K562 (cell line): ENCODE results near the gene MYOZ1. TPM values are rescaled to one million over a fixed set of nuclear protein-coding genes. Genes with fewer than 3 reads are reported as not detected.

Experiments
- ATAC-seq: fragments of 200-7000 bp; cut with Tn5 transposase; 3 replicates; pipeline ENCODE4 v1.9.1; 2020; ENCODE audit warnings: moderate library complexity
- BruUV-seq: library from RNA; stranded (reverse); fragments of 400-500 nt; replicated peaks from 2 replicates; lab custom pipeline; 2021; lab: Mats Ljungman, UMichigan
- CTCF ChIA-PET: fragments of 300-600 bp; formaldehyde crosslinking; extraction: SDS; loops from one replicate; lab custom pipeline; 2021; ENCODE audit warnings: low intra/inter-chr PET ratio; lab: Yijun Ruan, JAX
- POLR2A ChIA-PET: fragments of 300-600, 350-650 bp; sonication (Branson Sonifier 250); formaldehyde crosslinking; extraction: SDS; loops from one replicate; lab custom pipeline; 2021; ENCODE audit warnings: antibody characterized with exemption, inconsistent platforms; lab: Yijun Ruan, JAX
- DNase-seq, 4 experiments: peaks; one replicate each; pipeline versions ENCODE4 v3.0.0 to v3.0.0-alpha.2; 2011 to 2018; ENCODE audit warnings: low spot score in 3 of 4, mixed read lengths in 3 of 4; ENCODE audit errors: extremely low read depth in 1 of 4
- FAIRE-seq: peaks from 2 replicates; lab custom pipeline; 2011; peaks lifted over from hg19 to GRCh38; lab: Jason Lieb, UNC
- H2AFZ ChIP-seq: 2 replicates; pipeline ENCODE4 v1.6.0; 2011; ENCODE audit warnings: low read depth, low read length, control low read depth, inconsistent platforms
- H3K27ac ChIP-seq: fragments of 200-600 bp; 3 replicates; pipeline ENCODE4 v1.8.0; 2011; ENCODE audit warnings: low read depth, mild to moderate bottlenecking, control low read depth, inconsistent platforms, low read length, moderate library complexity, mixed read lengths; ENCODE audit errors: extremely low read depth
- H3K27me3 ChIP-seq, 2 experiments: fragments of 300-600 bp in 1 of 2; 2 replicates in 1 of 2; 3 replicates in 1 of 2; pipeline versions ENCODE4 v1.6.0 to v1.8.0; 2011; ENCODE audit warnings: inconsistent platforms in 2 of 2, low read length in 2 of 2, mild to moderate bottlenecking in 1 of 2, mixed read lengths in 1 of 2, moderate library complexity in 1 of 2; ENCODE audit not compliant: control insufficient read depth in 2 of 2, insufficient read depth in 2 of 2
- H3K36me3 ChIP-seq: fragments of 300-600 bp; 3 replicates; pipeline ENCODE4 v1.8.0; 2011; ENCODE audit warnings: mild to moderate bottlenecking, low read length, inconsistent platforms; ENCODE audit not compliant: control insufficient read depth, insufficient read depth
- H3K4me1 ChIP-seq, 2 experiments: fragments of 200-600 bp in 1 of 2; replicated peaks in 1 of 2; 2 replicates in 1 of 2; 3 replicates in 1 of 2; pipeline versions ENCODE4 v1.5.1 to v1.8.0; 2011; ENCODE audit warnings: inconsistent platforms in 2 of 2, low read length in 2 of 2, mild to moderate bottlenecking in 1 of 2, mixed read lengths in 1 of 2, moderate library complexity in 1 of 2; ENCODE audit not compliant: control insufficient read depth in 2 of 2, insufficient read depth in 2 of 2
- H3K4me2 ChIP-seq: 2 replicates; pipeline ENCODE4 v1.6.1; 2011; ENCODE audit warnings: low read length, control low read depth, inconsistent platforms, mixed read lengths; ENCODE audit not compliant: insufficient read depth
- H3K4me3 ChIP-seq: fragments of 200-600 bp; sonication (generic), shearing (Covaris generic); 2 replicates; pipeline ENCODE4 v1.5.1; 2016; ENCODE audit warnings: control low read depth, inconsistent platforms
- H3K79me2 ChIP-seq: fragments of 200-600 bp; 3 replicates; pipeline ENCODE4 v1.8.0; 2011; ENCODE audit warnings: low read length, inconsistent platforms; ENCODE audit not compliant: control insufficient read depth, insufficient read depth
- H3K9ac ChIP-seq, 2 experiments: 2 replicates each; pipeline versions ENCODE4 v1.6.0 to v1.6.1; 2011; ENCODE audit warnings: low read depth in 2 of 2, low read length in 2 of 2, control low read depth in 1 of 2, inconsistent platforms in 1 of 2, mild to moderate bottlenecking in 1 of 2, mixed read lengths in 1 of 2; ENCODE audit not compliant: insufficient read depth in 1 of 2
- H3K9me1 ChIP-seq: one replicate; pipeline ENCODE4 v1.6.0; 2011; ENCODE audit warnings: inconsistent platforms, mild to moderate bottlenecking, low read length, moderate library complexity; ENCODE audit not compliant: control insufficient read depth, insufficient read depth
- H3K9me3 ChIP-seq: replicated peaks from 2 replicates; pipeline ENCODE4 v1.5.1; 2011; ENCODE audit warnings: low read depth, low read length, inconsistent platforms; ENCODE audit not compliant: control insufficient read depth, insufficient read depth
- H4K20me1 ChIP-seq: replicated peaks from 2 replicates; pipeline ENCODE4 v1.6.1; 2011; ENCODE audit warnings: low read length, inconsistent platforms, mixed read lengths; ENCODE audit not compliant: control insufficient read depth, insufficient read depth
- ARID1B ChIP-seq: fragments of 450-650 bp; IDR thresholded peaks from 2 replicates; pipeline ENCODE4 v1.6.1; 2016; ENCODE audit warnings: antibody characterized with exemption, mild to moderate bottlenecking, inconsistent platforms
- BHLHE40 ChIP-seq: IDR thresholded peaks from 2 replicates; pipeline ENCODE4 v1.6.1; 2011; ENCODE audit warnings: low read length, improper control_type of control experiment
- BRCA1 ChIP-seq, 2 experiments: fragments of 450-650 bp in 1 of 2; sonication (generic) in 1 of 2; formaldehyde crosslinking in 1 of 2; IDR thresholded peaks; 2 replicates each; pipeline versions ENCODE4 v1.5.0 to v1.6.1; 2017 to 2020; ENCODE audit warnings: mild to moderate bottlenecking in 1 of 2, missing genetic modification reagents in 1 of 2
- CCNT2 ChIP-seq: IDR thresholded peaks from 2 replicates; pipeline ENCODE4 v1.6.1; 2011; ENCODE audit warnings: borderline replicate concordance, low read depth, mild to moderate bottlenecking, moderate library complexity, mixed read lengths, low read length; ENCODE audit not compliant: insufficient read length; ENCODE audit errors: extremely low read depth
- EZH2 ChIP-seq: IDR thresholded peaks from 2 replicates; pipeline ENCODE4 v1.6.1; 2012; ENCODE audit warnings: low read depth, mild to moderate bottlenecking, inconsistent platforms, low read length, borderline replicate concordance
- KAT8 ChIP-seq: fragments of 450-650 bp; IDR thresholded peaks from 2 replicates; pipeline ENCODE4 v1.6.1; 2016; ENCODE audit warnings: low read depth, mild to moderate bottlenecking
- NELFE ChIP-seq: IDR thresholded peaks from 2 replicates; pipeline ENCODE4 v1.6.1; 2011; ENCODE audit warnings: mild to moderate bottlenecking; ENCODE audit not compliant: insufficient read depth, insufficient read length
- SMAD4 ChIP-seq: fragments of 250-450 bp; sonication (Bioruptor Pico); conservative IDR thresholded peaks from 2 replicates; pipeline ENCODE4 v1.8.0; 2021; ENCODE audit warnings: inconsistent platforms, mild to moderate bottlenecking, moderate library complexity
- SMARCE1 ChIP-seq: fragments of 450-650 bp; IDR thresholded peaks from 2 replicates; pipeline ENCODE4 v1.7.1; 2016; ENCODE audit warnings: mild to moderate bottlenecking
- SNRNP70 ChIP-seq: fragments of 200-400 bp; formaldehyde crosslinking; optimal IDR thresholded peaks from 2 replicates; pipeline ENCODE3; 2017; ENCODE audit warnings: low read depth, low read length
- SP2 ChIP-seq: IDR thresholded peaks from 2 replicates; pipeline ENCODE4 v1.6.1; 2011; ENCODE audit warnings: mild to moderate bottlenecking, low read depth, low read length, moderate library complexity; ENCODE audit not compliant: poor library complexity, severe bottlenecking; ENCODE audit errors: extremely low read depth
- ZNF316 ChIP-seq: fragments of 450-650 bp; IDR thresholded peaks from 2 replicates; pipeline ENCODE4 v1.6.1; 2016
- WGBS: fragments of 100-300 bp; shearing (Covaris generic); methylation state at CpG from one replicate; pipeline ENCODE4 v1.1.6; 2016; ENCODE audit warnings: low coverage, mixed read lengths; ENCODE audit not compliant: insufficient coverage; ENCODE audit errors: missing lambda C conversion rate; 5-methylcytosine and 5-hydroxymethylcytosine counted together
- in situ Hi-C: fragments of 300-500 bp; cut with MboI; formaldehyde crosslinking; loops from 4 replicates; pipeline ENCODE4 v1.15.0; 2018; ENCODE audit warnings: inconsistent platforms, mixed read lengths
- intact Hi-C: fragments of 100-400 bp; cut with micrococcal nuclease; formaldehyde crosslinking; loops from 2 replicates; pipeline ENCODE4 v1.14.2; 2022
- polyA plus RNA-seq, 8 experiments: library from polyadenylated mRNA; depleted of rRNA in 4 of 8; stranded (reverse) in 5 of 8; unstranded in 3 of 8; fragments of >200 nt; fragmentation: Nextera tagmentation in 2 of 8; fragmentation: Illumina TruSeq in 1 of 8; extraction: Ambion mirVana in 2 of 8; extraction: Trizol in 1 of 8; gene quantifications; 2 replicates each; pipeline versions ENCODE4 v1.2.1 to v1.2.3, GENCODE V29; 2011 to 2014; ENCODE audit warnings: inconsistent platforms in 1 of 8, missing spikeins in 1 of 8
- total RNA-seq, 7 experiments: library from RNA; depleted of rRNA in 6 of 7; stranded (reverse); fragments of >200 nt in 6 of 7; fragmentation: Illumina TruSeq in 2 of 7; extraction: Trizol in 2 of 7; gene quantifications; 2 replicates each; pipeline versions ENCODE4 v1.2.1 to v1.2.3, GENCODE V29; 2011 to 2021; ENCODE audit warnings: low replicate concordance in 1 of 7
- TF ChIP-seq, protein P1 (sequence below): fragments of 250-450 bp; sonication (Bioruptor Pico); IDR thresholded peaks from 2 replicates; pipeline ENCODE4 v1.8.0; 2021; ENCODE audit warnings: mild to moderate bottlenecking, moderate library complexity

MYOZ1 gene
- total and polyA plus RNA-seq, 9 of the 15 experiments (the other 6 are each of a cell fraction or from before 2014, with no cell fraction given) = 0.03 to 0.18 (median 0.07) TPM; not detected in 5

DNA sequence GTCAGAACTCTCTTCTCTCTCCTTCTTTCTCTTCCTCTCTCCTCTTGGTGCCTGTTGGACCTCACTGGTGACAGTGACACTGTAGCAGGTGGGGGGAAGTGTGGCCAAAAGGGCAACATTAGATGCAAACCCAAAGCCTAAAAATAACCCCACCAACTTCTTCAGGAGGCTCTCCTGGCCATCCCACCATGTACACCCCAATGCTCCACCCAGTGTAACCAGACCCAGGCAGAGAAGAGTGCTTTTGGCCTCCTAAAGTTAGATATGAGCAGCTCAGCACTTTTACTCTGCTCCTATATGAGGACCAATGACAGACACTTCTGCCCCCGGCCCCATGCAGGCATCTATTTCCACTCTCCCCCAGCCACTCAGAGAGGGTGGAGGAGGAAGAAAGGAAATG lies 5.5 kb downstream of the MYOZ1 start:
- 0% methylated on average over 1 of the region's 1 CpG for WGBS

GRCh38 chr10:73634421-73634820 lies 6.9 kb downstream of the MYOZ1 start:
- TF ChIP-seq, protein P1, sequence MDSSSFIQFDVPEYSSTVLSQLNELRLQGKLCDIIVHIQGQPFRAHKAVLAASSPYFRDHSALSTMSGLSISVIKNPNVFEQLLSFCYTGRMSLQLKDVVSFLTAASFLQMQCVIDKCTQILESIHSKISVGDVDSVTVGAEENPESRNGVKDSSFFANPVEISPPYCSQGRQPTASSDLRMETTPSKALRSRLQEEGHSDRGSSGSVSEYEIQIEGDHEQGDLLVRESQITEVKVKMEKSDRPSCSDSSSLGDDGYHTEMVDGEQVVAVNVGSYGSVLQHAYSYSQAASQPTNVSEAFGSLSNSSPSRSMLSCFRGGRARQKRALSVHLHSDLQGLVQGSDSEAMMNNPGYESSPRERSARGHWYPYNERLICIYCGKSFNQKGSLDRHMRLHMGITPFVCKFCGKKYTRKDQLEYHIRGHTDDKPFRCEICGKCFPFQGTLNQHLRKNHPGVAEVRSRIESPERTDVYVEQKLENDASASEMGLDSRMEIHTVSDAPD (CRISPR knock-in tag) = no peak
- no peak for TF ChIP-seq BHLHE40
- TF ChIP-seq SP2 = no peak
- no peak for TF ChIP-seq SMARCE1
- no peak for TF ChIP-seq BRCA1 (IDR thresholded peaks at IDR 0.05)
- no peak for TF ChIP-seq BRCA1 (CRISPR knock-in tag; IDR thresholded peaks at IDR 0.05)
- TF ChIP-seq KAT8 = no peak
- no peak for TF ChIP-seq SMAD4 (CRISPR knock-in tag)
- TF ChIP-seq SNRNP70 = no peak
- no peak for TF ChIP-seq EZH2
- no peak for TF ChIP-seq NELFE
- no peak for TF ChIP-seq CCNT2
- TF ChIP-seq ARID1B = no peak
- POLR2A ChIA-PET = no interaction called here
- Histone ChIP-seq H3K36me3 (no peaks in the 10 kb centered on the region), H3K9me1 (no peaks in the 10 kb centered on the region), H3K9me3 (no peaks in the 10 kb centered on the region), H3K27ac (no peak overlapping the region), H3K4me3 (no peak overlapping the region), H2AFZ (no peak overlapping the region), H3K4me1 (peaks cover 0 to 4% of the 10 kb centered on the region in 2 experiments; a peak in 3 of 5 replicates), H3K4me2 (no peak overlapping the region), H3K27me3 (peaks cover 3 to 11% of the 10 kb centered on the region in 2 experiments; a peak in 3 of 5 replicates), H4K20me1 (no peaks in the 10 kb centered on the region), H3K79me2 (no peaks in the 10 kb centered on the region), H3K9ac (peak overlapping the region in 1 of 2 experiments; percentile 76; a peak in 1 of 4 replicates)
- intact Hi-C loops (no loop called here), in situ Hi-C loops (no loop called here)
- 30% methylated on average over 5 of the region's 5 CpGs for WGBS
- CTCF ChIA-PET = no interaction called here
- no peak for ATAC-seq
- peak in 2 of 4 experiments; percentile 4 to 12 for DNase-seq
- FAIRE-seq = no peak
- BruUV-seq = no TSS peak

More for the DNA sequence above, 5.5 kb downstream of the MYOZ1 start:
- peak in 2 of 4 experiments; percentile 8 to 25 for DNase-seq
- Histone ChIP-seq H3K9me3 (no peaks in the 10 kb centered on the region), H3K36me3 (no peaks in the 10 kb centered on the region), H4K20me1 (no peaks in the 10 kb centered on the region), H3K9ac (no peak overlapping the region), H3K4me3 (no peak overlapping the region), H3K9me1 (no peaks in the 10 kb centered on the region), H3K27me3 (peaks cover 9 to 14% of the 10 kb centered on the region in 2 experiments; a peak in 3 of 5 replicates), H2AFZ (no peak overlapping the region), H3K4me1 (peaks cover 0 to 4% of the 10 kb centered on the region in 2 experiments; a peak in 3 of 5 replicates), H3K4me2 (no peak overlapping the region), H3K27ac (no peak overlapping the region), H3K79me2 (no peaks in the 10 kb centered on the region)
- no peak for FAIRE-seq
- CTCF ChIA-PET = no interaction called here
- in situ Hi-C loops (no loop called here), intact Hi-C loops (no loop called here)
- ATAC-seq = peak; percentile 57
- BruUV-seq = no TSS peak
- POLR2A ChIA-PET = interaction anchor here (0.7 to 1.7 kb wide), 6 partner anchors 9 to 473 kb away, joined by 3 to 18 read pairs (median 3); no protein-coding TSS in a partner anchor
- TF ChIP-seq NELFE = no peak
- peak; percentile 65 for TF ChIP-seq ZNF316
